ENCODE data around the gene QSOX2.

GRCh38 chr9:136160381-136160841 is 85.2 kb downstream of the QSOX2 start:
- no peak for TF ChIP-seq CTCF (IDR thresholded peaks at IDR 0.05)
- TF ChIP-seq EP300 (IDR thresholded peaks at IDR 0.05): no peak
- TF ChIP-seq POLR2A (IDR thresholded peaks at IDR 0.05): no peak

All from upper lobe of left lung (tissue), 4 donors.